Retinal pigment epithelial cell (primary cell): ENCODE data around the gene ST14.
"Not testable (repeated sequence)": the region's sequence is repeated elsewhere in the genome, so short reads cannot be mapped to it uniquely, and the experiment has no call there.

Experiments used
- DNase-seq: peaks from one replicate; pipeline ENCODE4 v3.0.0-alpha.2; 2010; ENCODE audit warnings: low read depth
- H3K4me3 ChIP-seq: 2 replicates; pipeline ENCODE4 v1.5.1; 2011; ENCODE audit warnings: mild to moderate bottlenecking, low read length, control low read depth, moderate library complexity
- CTCF ChIP-seq: conservative IDR thresholded peaks from 2 replicates; pipeline ENCODE4 v1.5.1; 2011; ENCODE audit warnings: low read depth, low read length, control low read depth, inconsistent platforms

Gene ST14

DNA sequence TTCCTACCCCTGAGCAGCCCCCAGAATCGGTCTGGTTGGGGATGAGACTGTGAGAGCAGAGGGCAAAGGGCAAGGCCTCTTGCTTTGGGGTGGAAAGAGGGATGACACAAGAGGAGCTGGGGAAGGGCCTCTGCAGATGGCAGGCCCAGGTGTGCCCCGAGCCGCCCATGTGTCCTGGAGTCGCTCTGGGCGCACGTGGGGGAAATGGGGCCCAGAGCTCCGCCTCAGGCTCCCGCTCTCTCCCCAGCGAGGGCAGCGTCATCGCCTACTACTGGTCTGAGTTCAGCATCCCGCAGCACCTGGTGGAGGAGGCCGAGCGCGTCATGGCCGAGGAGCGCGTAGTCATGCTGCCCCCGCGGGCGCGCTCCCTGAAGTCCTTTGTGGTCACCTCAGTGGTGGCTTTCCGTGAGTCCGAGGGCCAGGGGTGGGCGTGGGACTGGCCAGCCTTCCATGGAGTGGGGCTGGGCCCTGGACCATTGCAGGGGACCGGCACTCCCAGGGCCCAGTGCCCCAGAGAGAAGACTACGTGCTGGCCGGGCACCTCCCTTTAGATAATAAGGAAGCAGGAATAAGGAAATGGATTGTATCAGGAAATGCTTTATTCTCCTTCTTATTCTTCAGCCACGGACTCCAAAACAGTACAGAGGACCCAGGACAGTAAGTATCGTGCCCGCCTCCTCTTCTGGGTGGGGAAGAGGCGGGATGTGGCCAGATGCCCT, 30.1 kb downstream of the ST14 start:
- no peak for TF ChIP-seq CTCF
- DNase-seq = no peak
- H3K4me3 ChIP-seq = no peak overlapping the region

DNA sequence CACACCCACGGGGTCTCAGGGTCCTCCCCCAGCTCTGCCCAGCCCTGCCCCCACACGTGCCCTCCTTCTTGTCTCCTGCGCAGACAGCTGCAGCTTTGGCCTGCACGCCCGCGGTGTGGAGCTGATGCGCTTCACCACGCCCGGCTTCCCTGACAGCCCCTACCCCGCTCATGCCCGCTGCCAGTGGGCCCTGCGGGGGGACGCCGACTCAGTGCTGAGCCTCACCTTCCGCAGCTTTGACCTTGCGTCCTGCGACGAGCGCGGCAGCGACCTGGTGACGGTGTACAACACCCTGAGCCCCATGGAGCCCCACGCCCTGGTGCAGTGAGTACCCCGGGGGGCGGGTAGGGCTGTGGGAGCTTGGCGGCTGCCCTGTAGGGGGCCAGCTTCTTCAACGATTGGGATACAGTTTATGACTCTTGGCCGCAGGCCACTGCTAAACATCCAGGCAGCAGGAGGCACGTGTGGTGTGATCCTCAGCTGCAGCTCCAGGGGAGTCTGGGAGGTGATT, 30.8 kb downstream of the ST14 start:
- TF ChIP-seq CTCF = no peak
- no peak overlapping the region for H3K4me3 ChIP-seq
- DNase-seq = no peak

DNA sequence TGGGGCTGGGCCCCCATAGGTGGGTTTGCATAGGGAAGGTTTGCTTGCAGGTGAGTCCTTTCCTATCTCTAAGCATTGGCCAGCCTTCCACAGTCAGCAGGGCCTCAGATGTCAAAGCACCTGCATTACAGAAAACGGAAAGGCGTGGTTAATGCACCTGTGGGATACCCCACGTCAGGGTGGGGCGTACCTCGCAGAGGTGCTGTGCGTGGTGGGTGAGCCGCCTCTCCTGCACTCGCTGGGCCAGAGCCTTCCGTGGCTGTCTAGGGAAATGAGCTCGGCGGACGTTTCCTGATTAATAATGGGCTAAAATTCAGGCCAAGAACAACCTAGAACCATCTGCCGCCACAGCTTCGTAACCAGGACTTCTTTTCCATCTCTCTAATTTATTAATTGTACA, 32.3 kb downstream of the ST14 start:
- H3K4me3 ChIP-seq = no peak overlapping the region
- no peak for DNase-seq
- no peak for TF ChIP-seq CTCF

GRCh38 chr11:130192845-130193267, 33.3 kb downstream of the ST14 start:
- DNase-seq = no peak
- TF ChIP-seq CTCF = no peak
- H3K4me3 ChIP-seq = no peak overlapping the region

- not testable (repeated sequence) for DNase-seq, H3K4me3 ChIP-seq
Measured at GRCh38 chr11:130193551-130193950, 34.0 kb downstream of the ST14 start.

- no peak for TF ChIP-seq CTCF
- DNase-seq = no peak
- no peak overlapping the region for H3K4me3 ChIP-seq
Measured at GRCh38 chr11:130194241-130195023, 34.9 kb downstream of the ST14 start.

DNA sequence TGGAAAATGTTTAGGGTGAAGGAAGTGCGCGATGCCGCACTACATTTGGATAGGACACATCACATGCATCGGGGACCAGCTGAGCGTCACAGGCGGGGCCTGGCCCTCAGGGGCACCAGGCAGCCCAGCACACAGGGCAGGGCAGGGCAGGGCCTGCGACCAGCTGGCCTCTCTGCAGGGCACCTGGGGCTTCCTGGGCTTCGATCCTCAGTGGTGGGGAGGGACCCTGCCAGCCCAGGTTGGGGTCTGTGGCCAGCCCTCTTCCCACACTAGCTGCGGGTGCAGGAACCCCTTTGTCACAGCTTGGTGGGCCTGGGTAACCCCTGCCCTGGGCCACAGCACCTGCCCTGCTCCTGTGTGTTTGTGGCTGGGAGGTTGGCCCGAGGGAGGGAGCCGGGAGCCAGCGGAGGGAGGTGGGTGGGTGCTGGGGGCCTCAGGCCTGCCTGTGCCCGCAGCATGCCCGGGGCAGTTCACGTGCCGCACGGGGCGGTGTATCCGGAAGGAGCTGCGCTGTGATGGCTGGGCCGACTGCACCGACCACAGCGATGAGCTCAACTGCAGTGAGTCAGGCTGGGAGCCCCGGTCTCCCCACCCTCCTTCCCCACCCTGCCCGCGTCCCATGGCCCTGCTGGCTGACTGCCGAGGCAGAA, 37.9 kb downstream of the ST14 start:
- TF ChIP-seq CTCF = no peak
- no peak for DNase-seq
- H3K4me3 ChIP-seq = no peak overlapping the region
